Measurements from ENCODE around the gene TTLL10.

TTLL10 gene

GRCh38 chr1:1217621-1218523 lies 44.2 kb downstream of the TTLL10 start:
- DNase-seq = peak in 9 of 58 donors; percentile 8 to 29 (median 19)

GRCh38 chr1:1218524-1219200 lies 45.0 kb downstream of the TTLL10 start:
- DNase-seq = no peak

- DNase-seq = no peak
Observed at GRCh38 chr1:1219341-1219740, 45.7 kb downstream of the TTLL10 start.

- DNase-seq = no peak
Observed at GRCh38 chr1:1220197-1220596, 46.5 kb downstream of the TTLL10 start.

- DNase-seq = no peak
Observed at GRCh38 chr1:1221887-1222574, 48.4 kb downstream of the TTLL10 start.

- no peak for DNase-seq
Observed at GRCh38 chr1:1222575-1223225, 49.0 kb downstream of the TTLL10 start.

- DNase-seq = no peak
Observed at GRCh38 chr1:1223321-1223720, 49.6 kb downstream of the TTLL10 start.

GRCh38 chr1:1223891-1224290 lies 50.2 kb downstream of the TTLL10 start:
- no peak for DNase-seq

- no peak for DNase-seq
Observed at GRCh38 chr1:1225238-1225845, 51.7 kb downstream of the TTLL10 start.

- DNase-seq = peak in 1 of 58 donors; percentile 12
Observed at GRCh38 chr1:1225913-1226312, 52.2 kb downstream of the TTLL10 start.

- no peak for DNase-seq
Observed at GRCh38 chr1:1226566-1227362, 53.1 kb downstream of the TTLL10 start.

- DNase-seq = no peak
Observed at GRCh38 chr1:1227386-1227785, 53.7 kb downstream of the TTLL10 start.

- DNase-seq = no peak
Observed at GRCh38 chr1:1228187-1228586, 54.5 kb downstream of the TTLL10 start.

GRCh38 chr1:1228596-1229321 lies 55.1 kb downstream of the TTLL10 start:
- no peak for DNase-seq

- no peak for DNase-seq
Observed at GRCh38 chr1:1229770-1230169, 56.1 kb downstream of the TTLL10 start.

- peak in 1 of 58 donors; percentile 17 for DNase-seq
Observed at GRCh38 chr1:1230656-1231399, 57.1 kb downstream of the TTLL10 start.

- DNase-seq = peak; percentile 53 to 97 (median 93)
Observed at GRCh38 chr1:1231400-1232207, 57.9 kb downstream of the TTLL10 start, which contains the start of gene SDF4. SDF4 (minus strand) TSS chr1:1232001; CDS start chr1:1228772, 3,229 bp downstream.
